HG02610 (cell line): ENCODE measurements around the gene GRIK1.

Experiments
- ATAC-seq: cut with Tn5 transposase; IDR thresholded peaks from one replicate; pipeline ENCODE4 v1.9.1; 2021; ENCODE audit warnings: mild to moderate bottlenecking, moderate library complexity; ENCODE audit not compliant: unreplicated experiment

GRIK1 gene

DNA sequence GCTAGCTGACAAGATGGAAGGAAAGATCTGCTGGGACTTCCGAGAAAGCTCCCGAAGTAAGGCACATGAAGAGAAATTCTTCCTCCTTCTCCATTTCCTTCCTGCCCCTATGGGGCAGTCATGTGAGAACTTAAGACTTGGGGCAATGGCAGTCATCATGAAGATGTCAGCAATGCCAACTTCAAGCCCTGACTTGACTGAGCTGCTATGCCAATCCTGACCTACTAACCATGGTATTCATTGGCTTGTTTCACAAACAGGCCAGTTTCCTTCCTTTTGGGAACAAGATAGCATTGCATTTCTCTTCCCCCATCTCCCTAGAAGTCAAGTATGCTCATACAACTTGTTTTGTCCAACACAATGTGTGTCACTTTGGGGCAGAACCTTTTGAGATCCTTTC, 25.5 kb downstream of the GRIK1 start:
- no peak for ATAC-seq

DNA sequence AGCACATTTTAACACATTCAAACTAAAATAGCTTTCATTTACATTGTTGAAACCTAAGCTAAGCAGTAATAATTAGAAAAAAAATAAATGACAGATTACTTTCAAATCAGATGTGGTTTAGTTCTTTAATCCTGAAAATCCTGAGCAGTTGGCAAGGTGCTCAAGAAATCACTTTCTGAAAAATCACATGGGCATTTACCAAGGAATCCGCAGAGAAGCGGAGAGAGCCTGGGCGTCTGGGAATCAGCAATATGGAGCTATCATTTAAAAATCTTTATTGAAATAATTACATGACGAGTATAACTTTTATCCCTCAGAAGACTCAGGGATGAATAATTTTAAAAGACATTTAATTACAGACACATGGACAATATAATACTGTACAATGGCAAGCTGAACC, 30.2 kb downstream of the GRIK1 start:
- ATAC-seq = no peak

DNA sequence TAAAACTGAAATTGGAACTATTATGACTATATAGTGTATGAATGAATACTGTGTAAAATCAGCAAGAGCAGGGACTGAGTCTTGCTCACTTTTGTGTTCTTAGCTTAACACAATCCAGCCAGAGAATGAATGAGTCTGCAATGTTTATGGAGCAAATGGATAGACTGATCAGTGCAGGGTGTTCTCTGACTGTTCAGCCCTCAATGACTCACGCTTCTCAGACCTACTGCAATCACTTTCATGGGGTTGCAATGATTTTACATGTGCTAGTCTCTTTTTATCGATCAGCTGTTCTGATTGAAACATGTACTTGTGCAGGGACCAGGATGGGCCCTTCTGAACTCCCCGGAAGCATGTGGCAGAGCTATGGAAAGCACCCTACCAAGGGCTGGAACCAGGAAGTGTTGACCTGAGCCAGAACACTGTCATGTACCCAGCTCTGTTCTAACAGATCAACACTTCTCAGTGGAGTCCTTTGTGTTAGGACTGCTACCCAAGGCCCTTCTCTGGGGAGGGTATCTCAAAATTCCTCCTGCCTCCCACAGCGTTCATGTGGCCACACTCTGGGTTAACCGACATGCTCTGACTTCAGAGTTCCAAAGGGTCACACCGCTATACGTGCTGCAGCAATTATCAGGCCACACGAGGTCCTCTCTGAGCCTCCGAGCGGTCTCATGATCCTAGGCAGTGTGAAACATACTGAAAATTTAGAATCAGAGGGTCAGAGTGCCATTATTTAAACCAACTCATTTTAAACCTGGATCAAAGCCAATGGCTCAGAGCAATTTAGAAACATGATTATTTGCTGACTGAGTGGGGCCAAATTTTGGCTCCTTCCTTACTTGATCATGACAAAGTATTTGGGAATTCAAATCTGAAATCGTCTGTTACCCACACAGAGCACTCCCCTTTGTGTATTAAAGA, 35.2 kb downstream of the GRIK1 start:
- ATAC-seq = no peak

DNA sequence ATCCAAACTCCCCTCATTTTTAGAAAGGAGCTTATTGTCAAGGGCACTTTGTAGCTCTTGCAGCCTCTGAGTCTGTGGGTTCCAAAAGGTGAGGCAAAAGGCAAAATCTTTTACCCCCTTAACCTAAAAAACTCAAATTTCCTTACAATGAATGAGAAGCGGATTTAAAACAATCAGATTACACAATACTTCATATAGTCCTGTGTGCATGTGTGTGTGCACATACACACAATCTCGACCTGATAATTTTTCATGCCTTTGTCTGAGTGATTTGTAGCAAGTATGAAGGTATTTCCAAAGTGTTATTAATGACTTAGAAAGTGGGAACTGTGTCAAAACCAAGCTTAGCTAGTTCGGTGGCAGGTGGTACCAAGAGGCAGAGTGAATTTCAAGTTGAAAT, 42.9 kb downstream of the GRIK1 start:
- no peak for ATAC-seq

DNA sequence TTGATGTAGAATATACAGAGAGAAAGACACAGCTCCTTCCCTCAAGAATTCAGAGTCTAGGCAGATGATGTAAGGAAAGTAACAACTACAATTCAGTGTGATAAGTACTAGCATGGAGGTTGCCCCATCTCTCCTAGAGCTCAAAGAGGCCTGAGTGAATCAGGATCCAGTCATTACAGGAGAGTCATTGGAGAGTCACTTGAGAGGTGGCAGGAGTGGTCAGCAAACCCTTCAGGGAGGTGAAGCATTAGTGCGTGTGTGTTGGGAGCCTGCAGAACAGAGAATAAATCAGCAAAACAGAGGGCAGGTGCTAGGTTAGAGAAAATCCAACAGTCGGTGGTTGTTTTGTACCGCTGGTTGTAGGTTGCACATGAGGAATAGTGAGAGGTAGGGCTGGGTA, 46.1 kb downstream of the GRIK1 start:
- ATAC-seq = no peak

DNA sequence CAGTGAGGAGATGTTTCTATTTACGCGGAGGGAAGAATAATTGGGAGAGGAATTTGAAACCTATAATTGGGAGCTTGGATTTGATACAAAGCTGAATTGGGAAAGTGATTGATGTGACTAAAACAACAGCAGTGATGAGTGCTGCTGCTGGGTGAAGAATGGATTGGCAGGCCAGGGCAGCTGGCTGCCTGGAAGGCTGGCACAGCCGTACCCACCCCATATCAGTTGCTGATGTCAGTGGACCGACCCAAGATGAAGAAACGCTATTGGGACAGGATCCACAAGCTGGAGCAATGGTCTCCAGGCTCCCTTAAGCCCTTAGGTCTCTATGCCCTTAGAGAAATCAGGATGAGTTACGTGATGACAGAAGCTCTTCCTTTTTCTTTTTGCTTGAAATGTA, 47.4 kb downstream of the GRIK1 start:
- ATAC-seq = no peak

DNA sequence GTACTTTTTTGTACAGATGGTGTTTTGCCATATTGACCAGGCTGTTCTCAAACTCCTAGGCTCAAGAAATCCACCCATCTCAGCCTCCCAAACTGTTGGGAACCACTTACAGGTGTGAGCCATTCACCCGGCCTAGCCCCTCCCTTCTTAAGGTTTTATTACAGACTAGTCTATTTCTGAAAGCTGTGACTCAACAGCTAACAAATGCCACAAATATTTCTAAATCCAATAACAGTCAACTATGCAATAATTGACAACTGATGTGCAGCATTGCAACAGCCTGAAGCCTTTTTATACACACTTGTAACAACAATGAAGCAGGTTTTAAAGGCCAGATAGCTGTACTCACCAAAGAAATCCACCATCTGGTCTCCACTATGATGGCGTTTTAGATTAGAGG, 51.4 kb downstream of the GRIK1 start:
- no peak for ATAC-seq

DNA sequence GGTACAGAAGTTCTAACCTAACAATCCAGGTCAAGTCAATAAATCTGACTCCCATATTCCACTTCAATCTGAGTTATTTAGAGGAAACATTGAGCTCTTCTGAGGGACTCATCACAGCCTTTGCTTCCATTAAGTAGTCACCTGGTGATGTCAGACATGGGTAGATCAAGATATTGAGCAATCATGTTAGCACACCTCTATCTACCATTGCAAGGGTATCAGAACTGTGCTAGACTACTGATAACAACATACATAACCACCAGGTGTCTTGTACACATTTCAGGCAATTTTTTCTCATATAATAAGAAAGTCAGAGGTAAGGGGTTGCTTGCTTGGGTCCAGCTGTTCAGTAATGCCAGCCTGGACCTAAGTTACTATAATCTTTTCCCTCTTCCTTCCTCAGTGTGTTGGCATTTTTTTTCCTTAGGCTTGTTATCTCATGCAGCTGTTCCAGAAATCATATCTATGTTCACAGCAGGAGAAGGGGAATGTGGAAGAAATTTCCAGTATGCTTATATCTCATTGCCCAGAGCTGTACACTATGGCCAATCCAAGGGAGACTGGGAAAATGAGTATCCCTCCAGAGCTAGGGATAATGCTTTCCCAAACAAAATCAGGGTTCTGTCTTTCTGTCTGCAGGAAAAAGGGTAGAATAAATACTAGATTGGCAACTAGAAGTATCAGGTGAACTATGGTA, 52.3 kb downstream of the GRIK1 start:
- no peak for ATAC-seq

DNA sequence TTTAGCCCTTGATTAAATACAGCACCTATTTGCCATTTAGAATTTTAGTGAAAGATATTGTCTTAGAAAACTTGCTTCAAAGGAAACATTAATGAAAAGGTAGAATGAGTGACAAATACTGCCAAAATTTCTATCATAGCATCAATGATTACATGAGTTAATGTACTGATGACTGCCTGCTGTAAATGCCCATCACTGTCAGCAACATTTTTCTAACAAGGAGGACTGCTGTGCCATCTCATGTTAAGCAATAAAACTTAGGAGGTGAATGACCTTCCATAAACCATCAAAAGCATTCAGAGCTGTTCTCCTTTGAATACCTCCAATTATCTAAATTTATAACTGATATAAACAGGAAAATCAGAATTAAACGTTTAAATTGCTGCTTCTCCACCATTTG, 54.3 kb downstream of the GRIK1 start:
- ATAC-seq = no peak

DNA sequence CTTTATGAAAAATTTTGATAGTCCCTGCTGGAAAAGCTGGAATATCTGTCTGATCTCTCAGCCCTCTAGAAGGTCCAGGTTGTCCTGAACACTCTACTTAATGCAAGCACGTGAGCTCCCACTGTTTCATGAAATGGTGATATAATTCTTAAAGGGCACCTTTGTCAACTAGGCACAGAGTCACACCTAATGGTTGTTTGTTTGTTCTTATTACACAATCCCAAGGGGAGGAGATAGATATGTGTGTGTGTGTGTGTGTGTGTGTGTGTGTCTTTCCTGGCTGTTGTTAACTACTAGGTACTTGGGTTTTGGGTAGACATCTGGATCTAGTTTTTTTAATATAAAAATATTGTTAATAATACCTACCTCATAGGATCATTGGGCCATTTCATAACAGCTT, 63.9 kb downstream of the GRIK1 start:
- ATAC-seq = no peak

DNA sequence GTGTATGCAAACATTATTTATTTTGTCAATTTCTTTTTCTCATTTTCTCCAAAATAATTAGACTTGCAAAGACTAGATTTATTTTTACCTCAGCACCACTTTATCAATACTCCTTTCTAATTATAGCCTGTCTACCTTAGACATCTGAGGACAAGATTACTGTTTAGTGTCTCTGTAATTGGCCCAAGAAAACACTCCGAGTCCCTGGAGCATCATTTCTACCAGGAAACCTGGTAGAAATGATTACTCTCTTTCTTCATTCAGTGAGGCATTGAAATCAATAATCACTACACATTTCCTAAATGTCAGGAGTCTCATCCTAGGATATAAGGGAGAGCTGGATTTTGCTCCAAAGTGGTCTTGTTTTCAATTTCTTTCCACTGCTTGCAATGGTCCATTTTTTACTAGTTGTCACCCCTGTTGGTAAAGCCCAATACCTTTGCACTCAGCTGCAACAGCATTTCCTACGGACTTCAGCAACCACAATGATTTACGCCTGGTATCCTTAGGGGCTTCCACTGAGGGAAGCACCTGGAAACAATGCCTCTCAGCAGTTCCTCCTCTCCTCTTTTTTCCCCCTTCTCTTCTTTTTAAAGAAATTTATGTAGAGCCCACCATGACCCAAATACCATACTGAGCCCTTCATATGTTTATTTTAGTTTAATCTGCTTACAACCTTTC, 64.6 kb downstream of the GRIK1 start:
- ATAC-seq = no peak

DNA sequence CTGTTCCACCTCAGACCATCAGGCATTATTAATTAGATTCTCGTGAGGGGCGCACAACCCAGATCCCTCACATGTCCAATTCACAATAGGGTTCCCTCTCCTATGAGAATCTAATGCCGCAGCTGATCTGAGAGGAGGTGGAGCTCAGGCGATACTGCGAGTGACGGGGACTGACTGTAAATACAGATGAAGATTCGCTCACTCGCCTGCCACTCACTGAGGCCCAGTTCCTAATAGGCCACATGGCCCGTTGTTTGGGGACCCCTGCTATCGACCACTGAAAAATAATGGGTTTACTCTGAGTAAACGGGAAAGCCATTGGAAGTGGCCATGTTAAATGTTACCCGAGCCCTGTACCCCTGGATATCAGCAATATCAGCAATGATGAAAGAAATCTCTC, 65.9 kb downstream of the GRIK1 start:
- no peak for ATAC-seq

DNA sequence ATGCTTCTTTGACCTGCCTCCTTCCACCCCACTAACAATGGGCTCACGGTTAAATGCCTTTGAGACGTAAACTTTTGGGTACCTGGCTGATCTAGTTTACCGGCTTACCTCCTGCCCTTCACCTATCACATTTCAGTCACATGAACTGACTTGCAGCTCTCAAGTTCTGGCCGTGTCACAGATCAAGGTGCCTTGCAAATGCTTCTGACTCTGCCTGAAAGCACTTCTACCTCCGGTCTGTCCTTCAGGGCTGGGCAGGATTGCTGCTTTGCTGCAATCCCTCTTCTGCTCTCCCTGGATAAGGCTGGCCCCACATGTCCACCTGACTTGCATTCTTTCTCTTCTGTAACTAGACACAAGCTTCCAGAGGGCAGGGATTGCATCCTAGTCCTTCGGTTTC, 69.0 kb downstream of the GRIK1 start:
- no peak for ATAC-seq

DNA sequence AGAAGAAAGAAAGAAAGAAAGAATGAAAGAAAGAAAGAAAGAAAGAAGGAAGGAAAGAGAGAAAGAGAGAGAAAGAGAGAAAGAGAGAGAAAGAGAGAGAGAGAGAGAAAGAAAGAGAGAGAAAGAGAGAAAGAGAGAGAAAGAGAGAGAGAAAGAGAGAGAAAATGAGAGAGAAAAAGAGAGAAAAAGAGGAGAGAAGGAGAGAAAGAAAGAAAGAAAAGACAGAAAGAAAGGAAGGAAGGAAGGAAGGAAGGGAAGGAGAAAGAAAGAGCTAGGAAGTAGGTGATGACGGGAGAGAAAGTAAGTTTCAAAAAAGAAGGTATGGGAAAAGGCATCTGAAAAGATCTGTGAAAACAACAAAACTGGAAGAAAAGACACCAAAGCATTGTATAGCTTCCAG, 72.0 kb downstream of the GRIK1 start:
- ATAC-seq = no peak

DNA sequence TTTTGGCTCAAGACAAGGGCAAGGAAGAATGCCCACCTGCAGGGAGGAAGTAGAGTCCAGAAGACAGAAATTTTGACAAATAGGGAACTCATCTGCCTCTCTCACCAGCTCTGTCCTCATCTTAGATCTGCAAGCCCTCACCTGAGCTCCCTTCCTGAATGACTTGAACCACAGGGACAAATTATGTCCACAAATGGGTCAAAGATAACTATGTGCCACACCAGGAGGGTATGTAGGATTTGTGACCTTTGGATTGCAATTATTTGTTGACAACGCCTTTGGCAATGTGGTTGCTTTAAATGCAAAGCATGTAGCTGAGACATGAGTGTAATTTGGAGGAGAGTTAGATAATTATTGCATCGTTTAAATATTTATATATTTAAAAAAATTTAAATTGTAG, 79.5 kb downstream of the GRIK1 start:
- no peak for ATAC-seq

DNA sequence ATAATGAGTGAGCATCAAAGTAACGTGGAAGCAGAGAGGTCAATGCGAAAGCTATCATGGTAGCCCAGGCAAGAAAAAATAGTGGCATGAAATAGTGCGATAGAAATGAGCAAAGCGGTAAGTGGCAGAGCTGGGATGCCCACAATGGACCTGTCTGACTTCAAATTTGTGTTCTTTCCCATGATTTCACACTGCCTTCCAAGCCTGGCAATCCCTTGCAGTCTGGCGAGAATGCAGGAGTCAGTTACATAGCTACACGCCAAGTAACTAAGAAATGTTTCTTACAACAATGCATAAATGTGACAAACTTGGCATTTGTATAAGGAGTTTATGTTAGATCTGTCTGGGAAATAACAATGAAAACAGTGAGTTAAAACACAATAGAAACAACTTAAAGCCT, 82.6 kb downstream of the GRIK1 start:
- no peak for ATAC-seq

DNA sequence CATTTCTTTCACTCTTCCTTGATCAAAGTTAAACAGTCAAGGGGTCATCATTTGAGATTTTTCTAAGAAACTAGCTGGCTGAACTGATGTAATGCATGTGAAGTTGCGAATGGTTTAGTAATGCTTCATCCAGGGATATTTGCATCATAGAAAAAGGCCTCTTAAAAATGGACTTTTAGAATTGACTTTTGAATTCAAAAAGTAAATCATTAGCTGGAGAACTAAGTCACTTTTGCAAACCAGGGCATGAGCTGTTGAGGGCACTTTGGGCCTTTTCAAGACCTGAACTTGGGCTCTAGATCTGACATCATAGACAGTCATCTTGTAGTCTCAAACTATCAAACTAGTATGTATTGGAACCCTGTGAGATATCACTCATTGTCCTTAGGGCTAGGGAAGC, 85.0 kb downstream of the GRIK1 start:
- no peak for ATAC-seq

DNA sequence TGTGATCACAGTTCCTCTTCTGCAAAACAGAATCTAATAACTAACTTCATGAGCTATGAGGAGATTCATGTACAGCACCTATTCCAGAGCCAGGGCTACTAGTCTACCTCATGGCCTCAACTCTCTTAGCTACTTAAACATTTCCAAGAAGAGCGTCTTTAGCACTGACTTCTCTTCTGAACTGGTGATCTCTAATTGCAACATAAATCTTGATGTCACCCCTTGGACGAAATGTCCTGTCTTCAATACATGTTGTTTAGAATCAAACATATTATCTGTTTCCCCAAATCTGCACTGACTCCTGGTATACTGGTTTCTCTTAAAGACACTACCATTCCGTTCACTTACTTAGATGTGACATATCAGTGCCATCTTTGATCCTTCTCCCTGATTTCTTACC, 88.2 kb downstream of the GRIK1 start:
- ATAC-seq = no peak

DNA sequence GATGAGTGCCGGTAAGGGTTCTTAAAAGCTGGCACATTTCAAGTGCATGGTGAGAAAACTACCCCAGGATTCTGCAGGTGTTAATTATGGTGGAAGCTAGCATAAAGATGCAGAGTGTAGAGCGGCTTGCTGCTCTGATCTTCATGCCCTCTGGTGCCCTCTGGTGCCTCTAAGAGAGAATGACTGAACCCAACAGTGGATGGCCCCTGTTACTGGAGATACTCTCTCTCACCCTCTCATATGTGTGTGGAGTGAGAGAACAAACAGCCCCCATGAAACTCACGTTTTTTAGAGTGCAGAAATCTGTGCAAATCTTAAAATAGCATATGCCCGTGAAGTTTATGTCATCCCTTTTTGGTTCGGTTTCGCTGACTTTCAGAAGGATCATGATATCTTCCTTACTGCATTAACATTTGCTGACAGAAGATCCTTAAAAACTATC, 90.0 kb downstream of the GRIK1 start:
- peak; percentile 100 for ATAC-seq

DNA sequence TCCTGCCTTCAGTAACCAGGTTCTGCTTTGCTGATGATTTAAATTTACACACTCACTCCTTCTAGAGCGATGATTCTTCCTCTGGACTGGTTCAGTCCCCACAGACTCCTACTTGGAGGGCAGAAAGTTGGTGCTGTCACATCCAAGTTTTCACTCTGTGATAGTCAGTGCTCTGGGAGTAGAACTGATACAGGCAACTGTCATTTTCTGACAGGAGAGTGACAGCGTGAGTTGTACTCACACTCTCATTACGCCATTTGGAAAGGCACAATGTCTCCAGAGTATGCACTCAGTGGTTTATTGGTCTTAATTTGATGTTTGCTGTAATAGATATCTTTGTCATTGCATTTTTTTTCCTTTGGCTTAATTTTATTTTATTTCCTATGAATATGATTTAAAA, 96.0 kb downstream of the GRIK1 start:
- ATAC-seq = no peak

DNA sequence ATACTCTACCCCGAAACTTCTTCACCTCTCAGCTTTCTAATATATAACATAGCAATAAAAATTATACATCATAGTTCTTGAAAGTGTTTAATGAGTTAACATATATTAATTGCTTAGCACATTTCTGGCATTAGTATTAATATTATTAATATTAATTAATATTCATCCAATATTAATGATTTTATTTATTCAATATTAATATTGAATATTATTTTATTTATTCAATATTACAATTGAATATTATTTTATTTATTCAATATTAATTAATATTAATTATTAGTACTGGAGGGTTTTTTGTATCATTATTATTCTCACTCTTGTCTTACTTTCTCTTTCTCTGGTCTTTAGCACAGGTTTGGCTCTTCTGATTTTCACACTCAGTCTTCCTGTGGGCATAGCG, 105.2 kb downstream of the GRIK1 start:
- ATAC-seq = no peak

DNA sequence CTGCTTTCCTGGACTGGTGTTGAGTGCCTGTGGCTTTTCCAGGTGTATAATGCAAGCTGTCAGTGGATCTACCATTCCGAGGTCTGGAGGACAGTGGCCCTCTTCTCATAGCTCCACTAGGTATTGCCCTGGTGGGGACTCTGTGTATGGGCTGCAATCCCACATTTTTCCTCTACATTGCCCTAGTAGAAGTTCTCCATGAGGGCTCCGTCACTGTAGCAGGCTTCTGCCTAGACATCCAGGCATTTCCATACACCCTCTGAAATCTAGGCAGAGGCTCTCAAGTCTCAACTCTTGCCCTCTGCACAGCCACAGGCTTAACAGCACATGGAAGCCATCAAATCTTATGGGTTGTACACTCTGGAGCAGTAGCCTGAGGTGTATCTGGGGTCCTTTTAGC, 107.6 kb downstream of the GRIK1 start:
- ATAC-seq = no peak
